ENCODE measurements around the gene OCRL.

- TF ChIP-seq, protein P1, sequence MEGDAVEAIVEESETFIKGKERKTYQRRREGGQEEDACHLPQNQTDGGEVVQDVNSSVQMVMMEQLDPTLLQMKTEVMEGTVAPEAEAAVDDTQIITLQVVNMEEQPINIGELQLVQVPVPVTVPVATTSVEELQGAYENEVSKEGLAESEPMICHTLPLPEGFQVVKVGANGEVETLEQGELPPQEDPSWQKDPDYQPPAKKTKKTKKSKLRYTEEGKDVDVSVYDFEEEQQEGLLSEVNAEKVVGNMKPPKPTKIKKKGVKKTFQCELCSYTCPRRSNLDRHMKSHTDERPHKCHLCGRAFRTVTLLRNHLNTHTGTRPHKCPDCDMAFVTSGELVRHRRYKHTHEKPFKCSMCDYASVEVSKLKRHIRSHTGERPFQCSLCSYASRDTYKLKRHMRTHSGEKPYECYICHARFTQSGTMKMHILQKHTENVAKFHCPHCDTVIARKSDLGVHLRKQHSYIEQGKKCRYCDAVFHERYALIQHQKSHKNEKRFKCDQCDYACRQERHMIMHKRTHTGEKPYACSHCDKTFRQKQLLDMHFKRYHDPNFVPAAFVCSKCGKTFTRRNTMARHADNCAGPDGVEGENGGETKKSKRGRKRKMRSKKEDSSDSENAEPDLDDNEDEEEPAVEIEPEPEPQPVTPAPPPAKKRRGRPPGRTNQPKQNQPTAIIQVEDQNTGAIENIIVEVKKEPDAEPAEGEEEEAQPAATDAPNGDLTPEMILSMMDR (conservative IDR thresholded peaks at IDR 0.05; ENCODE audit: low read length): no peak
- TF ChIP-seq EZH2phosphoT487 (IDR thresholded peaks at IDR 0.05; ENCODE audit: borderline replicate concordance): no peak
Observed at GRCh38 chrX:129530410-129530809, 9.6 kb upstream of the OCRL start.

Measured in Loucy (cell line).